ENCODE measurements around the gene ZCCHC2. TPM values are rescaled to one million over a fixed set of nuclear protein-coding genes. Genes with fewer than 3 reads are reported as not detected.

The ZCCHC2 gene
- total RNA-seq, 1 experiment from 2014 or later: 11.5 TPM

DNA sequence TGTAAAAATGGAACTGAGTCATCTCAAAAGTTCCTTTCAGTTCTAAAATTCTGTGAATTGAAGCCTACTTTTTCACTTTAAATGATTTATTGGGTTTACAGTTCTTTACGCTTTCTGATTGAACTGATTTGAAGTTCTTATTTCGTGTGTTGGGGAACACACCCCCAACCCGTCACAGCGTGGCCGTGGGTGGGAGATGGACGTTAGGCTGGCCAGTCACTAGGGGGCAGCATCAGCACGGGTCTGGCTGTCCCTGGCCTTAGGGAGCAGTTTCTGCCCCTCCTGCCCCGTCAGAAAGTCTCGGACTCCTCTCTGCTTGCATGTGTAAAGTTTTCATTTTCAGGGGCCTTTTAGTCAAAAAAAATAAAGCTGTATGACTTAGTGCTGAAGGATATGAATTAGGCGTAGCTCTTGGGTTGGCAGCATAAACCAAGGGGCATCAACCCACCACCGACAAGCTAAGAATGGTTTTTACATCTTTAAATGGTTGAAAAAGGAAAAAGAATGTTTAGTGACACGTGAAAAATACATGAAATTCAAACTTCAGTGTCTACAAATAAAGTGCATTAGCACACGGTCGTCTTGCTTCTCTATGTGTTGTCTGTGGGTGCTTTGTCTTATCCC is 63.4 kb downstream of the ZCCHC2 start:
- peak; percentile 73 for DNase-seq (ENCODE audit: low spot score)
- intact Hi-C loops (cut with micrococcal nuclease; ENCODE audit: unreplicated experiment): loop anchor here (1.0 to 10.0 kb wide), 4 partner anchors 126 to 859 kb away; no protein-coding TSS in a partner anchor
- CTCF ChIA-PET: interaction anchor here (0.6 to 1.9 kb wide), 6 partner anchors 19 to 853 kb away, joined by 3 to 12 read pairs (median 6); partner anchors contain the start of gene TNFRSF11A
- no TSS peak for BruUV-seq (replicated peaks)
- no peak overlapping the region for H3K27ac ChIP-seq (ENCODE audit: low read depth, low read length, poor library complexity, severe bottlenecking)
- H3K36me3 ChIP-seq (ENCODE audit: insufficient read depth, low read length, poor library complexity, severe bottlenecking): no peaks in the 10 kb centered on the region
- no peak for TF ChIP-seq EZH2 (IDR thresholded peaks at IDR 0.05; ENCODE audit: borderline replicate concordance, low read depth, low read length, poor library complexity, severe bottlenecking)
- peak; percentile 94 for TF ChIP-seq CTCF (conservative IDR thresholded peaks at IDR 0.05; ENCODE audit: low read depth, low read length)
- no peaks in the 10 kb centered on the region for H3K4me1 ChIP-seq (ENCODE audit: insufficient read depth, low read length, poor library complexity, severe bottlenecking)
- POLR2A ChIA-PET (ENCODE audit: low non-redundant PET): no interaction called here
- H3K4me3 ChIP-seq (ENCODE audit: low read depth, low read length, poor library complexity, severe bottlenecking): no peak overlapping the region
- H3K9me3 ChIP-seq (ENCODE audit: low read depth, low read length, poor library complexity, severe bottlenecking): no peaks in the 10 kb centered on the region
- no peaks in the 10 kb centered on the region for H3K27me3 ChIP-seq (replicated peaks; ENCODE audit: insufficient read depth, low read depth, low read length, poor library complexity)

- ChIA-PET CTCF (interaction anchor here (1.2 to 1.9 kb wide), 3 partner anchors 371 to 853 kb away, joined by 7 to 12 read pairs (median 9); no protein-coding TSS in a partner anchor), POLR2A (ENCODE audit: low non-redundant PET) (no interaction called here)
- no peak for DNase-seq (ENCODE audit: low spot score)
- H3K4me1 ChIP-seq (ENCODE audit: insufficient read depth, low read length, poor library complexity, severe bottlenecking): no peaks in the 10 kb centered on the region
- BruUV-seq (replicated peaks): no TSS peak
- no peak for TF ChIP-seq CTCF (conservative IDR thresholded peaks at IDR 0.05; ENCODE audit: low read depth, low read length)
- no peak for TF ChIP-seq EZH2 (IDR thresholded peaks at IDR 0.05; ENCODE audit: borderline replicate concordance, low read depth, low read length, poor library complexity, severe bottlenecking)
- H3K27ac ChIP-seq (ENCODE audit: low read depth, low read length, poor library complexity, severe bottlenecking): no peak overlapping the region
- intact Hi-C loops (cut with micrococcal nuclease; ENCODE audit: unreplicated experiment): loop anchor here (1.0 to 10.0 kb wide), 4 partner anchors 125 to 858 kb away; no protein-coding TSS in a partner anchor
- H3K27me3 ChIP-seq (replicated peaks; ENCODE audit: insufficient read depth, low read depth, low read length, poor library complexity): no peaks in the 10 kb centered on the region
- H3K36me3 ChIP-seq (ENCODE audit: insufficient read depth, low read length, poor library complexity, severe bottlenecking): no peaks in the 10 kb centered on the region
- no peak overlapping the region for H3K4me3 ChIP-seq (ENCODE audit: low read depth, low read length, poor library complexity, severe bottlenecking)
- H3K9me3 ChIP-seq (ENCODE audit: low read depth, low read length, poor library complexity, severe bottlenecking): no peaks in the 10 kb centered on the region
Observed at GRCh38 chr18:62586781-62587487, 64.1 kb downstream of the ZCCHC2 start.

- TF ChIP-seq EZH2 (IDR thresholded peaks at IDR 0.05; ENCODE audit: borderline replicate concordance, low read depth, low read length, poor library complexity, severe bottlenecking) (no peak), CTCF (conservative IDR thresholded peaks at IDR 0.05; ENCODE audit: low read depth, low read length) (no peak)
- ChIA-PET CTCF (interaction anchor here (1.5 kb wide), 1 partner anchor 370 kb away, joined by 9 read pairs; no protein-coding TSS in a partner anchor), POLR2A (ENCODE audit: low non-redundant PET) (no interaction called here)
- H3K27me3 ChIP-seq (replicated peaks; ENCODE audit: insufficient read depth, low read depth, low read length, poor library complexity): no peaks in the 10 kb centered on the region
- H3K4me1 ChIP-seq (ENCODE audit: insufficient read depth, low read length, poor library complexity, severe bottlenecking): no peaks in the 10 kb centered on the region
- H3K4me3 ChIP-seq (ENCODE audit: low read depth, low read length, poor library complexity, severe bottlenecking): no peak overlapping the region
- H3K9me3 ChIP-seq (ENCODE audit: low read depth, low read length, poor library complexity, severe bottlenecking): no peaks in the 10 kb centered on the region
- H3K36me3 ChIP-seq (ENCODE audit: insufficient read depth, low read length, poor library complexity, severe bottlenecking): no peaks in the 10 kb centered on the region
- DNase-seq (ENCODE audit: low spot score): no peak
- BruUV-seq (replicated peaks): no TSS peak
- intact Hi-C loops (cut with micrococcal nuclease; ENCODE audit: unreplicated experiment): loop anchor here (5.0 to 10.0 kb wide), 2 partner anchors 125 to 857 kb away; no protein-coding TSS in a partner anchor
- H3K27ac ChIP-seq (ENCODE audit: low read depth, low read length, poor library complexity, severe bottlenecking): no peak overlapping the region
Observed at GRCh38 chr18:62587689-62588088, 64.9 kb downstream of the ZCCHC2 start.
